ENCODE data around the gene SEMA6B. TPM values are rescaled to one million over a fixed set of nuclear protein-coding genes. Genes with fewer than 3 reads are reported as not detected.
"Not testable (repeated sequence)": the region's sequence is repeated elsewhere in the genome, so short reads cannot be mapped to it uniquely, and the experiment has no call there.

SEMA6B gene
- total and polyA plus RNA-seq, 2 donors = 5.4 to 14.1 TPM

DNA sequence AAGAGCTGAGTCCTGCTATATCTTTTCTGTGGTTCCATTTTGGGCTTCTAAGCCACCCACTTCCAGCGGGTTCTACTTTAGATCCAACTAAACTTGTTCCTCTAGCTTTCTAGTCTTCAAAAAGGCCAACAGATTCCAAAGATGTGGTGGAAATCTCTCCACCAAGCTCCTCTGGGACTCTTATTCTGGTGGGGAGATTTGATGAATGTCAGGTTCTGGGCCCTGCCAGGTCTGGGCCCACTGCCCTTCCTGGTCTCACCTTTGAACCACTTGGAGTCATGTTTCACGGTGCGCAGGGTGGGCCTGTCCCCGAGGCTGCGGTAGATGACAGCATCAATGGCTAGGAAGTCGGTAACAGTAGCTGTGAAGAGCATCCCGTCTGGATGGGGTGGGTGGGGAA, 4.8 kb downstream of the SEMA6B start:
- Histone ChIP-seq H3K4me1 (ENCODE audit: insufficient read depth) (no peaks in the 10 kb centered on the region), H3K36me3 (ENCODE audit: insufficient read depth) (no peaks in the 10 kb centered on the region), H3K4me3 (ENCODE audit: low read depth, low read length) (no peak overlapping the region), H3K27ac (ENCODE audit: low read depth) (no peak overlapping the region)
- WGBS = 71% methylated on average over 7 of the region's 7 CpGs
- DNase-seq (ENCODE audit: extremely low spot score) = no peak

DNA sequence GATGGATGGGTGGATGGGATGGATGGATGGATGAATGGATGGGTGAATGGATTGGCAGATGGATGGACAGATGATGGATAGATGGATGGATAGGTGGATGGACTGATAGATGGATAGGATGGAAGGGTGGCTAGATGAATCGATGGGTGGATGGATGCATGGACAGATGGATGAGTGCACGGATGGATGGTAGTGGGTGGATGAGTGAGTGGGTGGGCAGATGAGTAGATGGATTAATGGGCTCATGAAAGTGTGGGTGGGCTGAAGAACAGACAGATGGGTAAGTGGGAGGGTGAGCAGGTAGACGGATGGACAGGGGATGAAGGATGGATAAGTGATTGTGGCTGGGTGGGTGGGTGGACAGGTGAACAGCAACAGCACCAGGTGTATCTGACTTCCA, 5.7 kb downstream of the SEMA6B start:
- DNase-seq (ENCODE audit: extremely low spot score) = no peak
- Histone ChIP-seq H3K36me3 (ENCODE audit: insufficient read depth) (no peaks in the 10 kb centered on the region), H3K4me1 (ENCODE audit: insufficient read depth) (no peaks in the 10 kb centered on the region), H3K27ac (ENCODE audit: low read depth) (no peak overlapping the region), H3K4me3 (ENCODE audit: low read depth, low read length) (no peak overlapping the region)
- WGBS = 71% methylated on average over 3 of the region's 3 CpGs

DNA sequence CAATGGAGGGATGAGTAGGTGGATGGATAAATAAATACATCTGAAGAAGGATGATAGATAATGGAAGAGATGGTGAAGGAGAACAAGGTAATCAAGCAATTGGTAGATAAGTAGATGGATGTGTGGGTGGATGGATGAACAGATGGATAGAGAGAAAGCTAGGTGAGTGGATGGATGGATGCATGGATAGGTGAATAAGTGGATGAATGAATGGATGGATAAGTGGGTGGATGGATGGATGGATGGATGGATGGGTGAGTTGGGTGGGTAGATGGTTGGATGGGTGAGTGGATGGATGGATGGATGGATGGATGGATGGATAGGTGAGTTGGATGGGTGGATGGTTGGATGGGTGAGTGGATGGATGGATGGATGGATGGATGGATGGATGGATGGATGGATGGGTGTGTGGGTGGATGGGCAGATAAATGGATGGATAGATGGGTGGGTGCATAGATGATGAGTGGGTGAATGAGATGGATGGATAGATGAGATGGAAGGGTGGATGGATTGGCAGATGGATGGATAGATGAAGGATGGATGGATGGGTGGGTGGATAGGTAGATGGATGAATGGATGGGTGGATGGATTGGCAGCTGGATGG, 6.3 kb downstream of the SEMA6B start:
- Histone ChIP-seq H3K36me3 (ENCODE audit: insufficient read depth) (no peaks in the 10 kb centered on the region), H3K27ac (ENCODE audit: low read depth) (no peak overlapping the region), H3K4me1 (ENCODE audit: insufficient read depth) (no peaks in the 10 kb centered on the region), H3K4me3 (ENCODE audit: low read depth, low read length) (no peak overlapping the region)
- no peak for DNase-seq (ENCODE audit: extremely low spot score)

DNA sequence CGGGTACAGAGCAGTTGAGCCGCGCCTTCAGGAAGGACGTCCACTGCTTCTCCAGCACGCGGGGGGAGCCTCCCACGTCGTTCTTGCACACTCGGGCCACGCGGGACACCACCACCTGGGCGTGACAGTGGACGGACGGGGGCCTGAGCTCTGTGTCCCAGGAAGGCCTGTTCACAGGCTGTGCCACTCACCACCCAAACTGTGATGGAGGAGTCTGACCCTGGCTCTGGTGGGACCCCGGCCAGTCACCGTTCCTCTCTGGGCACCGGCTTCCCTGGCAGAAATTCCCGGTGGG, 7.0 kb downstream of the SEMA6B start:
- no peak for DNase-seq (ENCODE audit: extremely low spot score)
- Histone ChIP-seq H3K36me3 (ENCODE audit: insufficient read depth) (no peaks in the 10 kb centered on the region), H3K27ac (ENCODE audit: low read depth) (no peak overlapping the region), H3K4me1 (ENCODE audit: insufficient read depth) (no peaks in the 10 kb centered on the region), H3K4me3 (ENCODE audit: low read depth, low read length) (no peak overlapping the region)
- WGBS = 87% methylated on average over 18 of the region's 18 CpGs

DNA sequence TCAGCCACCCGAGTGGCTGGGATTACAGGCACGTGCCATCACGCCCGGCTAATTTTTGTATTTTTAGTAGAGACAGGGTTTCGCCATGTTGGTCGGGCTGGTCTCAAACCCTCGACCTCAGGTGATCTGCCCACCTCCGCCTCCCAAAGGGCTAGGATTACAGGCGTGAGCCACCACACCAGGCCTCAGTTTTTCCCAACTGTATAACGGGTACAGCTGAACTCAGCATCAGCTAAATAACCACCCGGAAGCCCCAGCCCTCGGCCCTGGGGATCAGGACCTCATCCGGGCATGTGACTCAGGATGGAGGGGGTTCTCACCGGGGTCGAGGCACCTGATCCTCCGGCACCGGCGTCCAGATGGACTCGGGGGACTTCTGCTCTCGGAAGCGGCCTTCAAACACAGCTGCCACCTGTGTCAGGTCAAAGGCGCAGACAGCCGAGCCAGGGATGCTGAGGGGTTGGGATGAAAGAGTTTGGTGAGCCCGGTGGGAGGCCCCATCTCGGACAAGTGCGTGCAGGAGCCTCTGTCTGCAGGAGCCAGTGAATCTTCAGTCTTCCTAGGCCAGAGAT, 8.9 kb downstream of the SEMA6B start:
- no peak overlapping the region for H3K4me3 ChIP-seq (ENCODE audit: low read depth, low read length)
- H3K4me1 ChIP-seq (ENCODE audit: insufficient read depth) = no peaks in the 10 kb centered on the region
- 88% methylated on average over 26 of the region's 26 CpGs for WGBS
- H3K36me3 ChIP-seq (ENCODE audit: insufficient read depth) = no peaks in the 10 kb centered on the region
- H3K27ac ChIP-seq (ENCODE audit: low read depth) = no peak overlapping the region
- DNase-seq (ENCODE audit: extremely low spot score) = no peak

DNA sequence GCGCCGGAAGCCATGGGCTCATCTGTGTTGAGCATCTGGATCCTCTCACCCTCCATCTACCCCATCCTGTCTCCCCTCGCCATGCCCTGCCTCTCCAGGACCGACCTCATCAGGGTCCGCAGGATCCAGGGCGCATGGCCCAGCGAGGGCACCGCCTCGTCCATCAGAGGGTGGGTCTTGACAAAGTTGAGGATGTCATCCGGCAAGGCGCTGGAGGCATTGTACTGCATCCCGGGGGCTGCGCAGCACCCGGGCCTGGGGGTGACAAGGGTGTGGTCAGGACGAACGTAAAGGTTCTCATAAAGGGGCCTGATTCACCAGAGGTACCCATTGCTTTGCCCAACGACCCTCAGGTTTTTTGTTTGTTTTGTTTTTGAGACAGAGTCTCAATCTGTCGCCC, 9.5 kb downstream of the SEMA6B start:
- H3K4me3 ChIP-seq (ENCODE audit: low read depth, low read length) = no peak overlapping the region
- H3K27ac ChIP-seq (ENCODE audit: low read depth) = no peak overlapping the region
- no peak for DNase-seq (ENCODE audit: extremely low spot score)
- H3K36me3 ChIP-seq (ENCODE audit: insufficient read depth) = no peaks in the 10 kb centered on the region
- no peaks in the 10 kb centered on the region for H3K4me1 ChIP-seq (ENCODE audit: insufficient read depth)
- 87% methylated on average over 18 of the region's 18 CpGs for WGBS

DNA sequence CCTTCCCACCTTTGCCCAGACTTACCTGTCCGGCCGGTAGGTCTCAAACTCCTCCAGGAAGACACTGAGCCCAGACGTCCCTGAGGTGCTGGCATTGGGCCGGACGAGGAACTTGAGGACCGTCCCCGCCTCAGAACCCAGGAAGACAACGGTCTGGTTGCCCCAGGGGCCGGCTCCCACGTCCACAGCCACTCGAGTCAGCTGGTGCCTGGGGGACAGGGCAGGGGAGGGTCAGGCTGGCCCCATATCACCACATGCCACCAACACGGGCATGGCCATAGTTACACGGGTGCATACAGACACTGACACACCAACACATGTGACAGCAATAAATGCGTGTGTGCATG, 11.3 kb downstream of the SEMA6B start:
- Histone ChIP-seq H3K4me3 (ENCODE audit: low read depth, low read length) (no peak overlapping the region), H3K4me1 (ENCODE audit: insufficient read depth) (no peaks in the 10 kb centered on the region), H3K36me3 (ENCODE audit: insufficient read depth) (no peaks in the 10 kb centered on the region), H3K27ac (ENCODE audit: low read depth) (no peak overlapping the region)
- 69% methylated on average over 14 of the region's 14 CpGs for WGBS
- DNase-seq (ENCODE audit: extremely low spot score) = no peak

DNA sequence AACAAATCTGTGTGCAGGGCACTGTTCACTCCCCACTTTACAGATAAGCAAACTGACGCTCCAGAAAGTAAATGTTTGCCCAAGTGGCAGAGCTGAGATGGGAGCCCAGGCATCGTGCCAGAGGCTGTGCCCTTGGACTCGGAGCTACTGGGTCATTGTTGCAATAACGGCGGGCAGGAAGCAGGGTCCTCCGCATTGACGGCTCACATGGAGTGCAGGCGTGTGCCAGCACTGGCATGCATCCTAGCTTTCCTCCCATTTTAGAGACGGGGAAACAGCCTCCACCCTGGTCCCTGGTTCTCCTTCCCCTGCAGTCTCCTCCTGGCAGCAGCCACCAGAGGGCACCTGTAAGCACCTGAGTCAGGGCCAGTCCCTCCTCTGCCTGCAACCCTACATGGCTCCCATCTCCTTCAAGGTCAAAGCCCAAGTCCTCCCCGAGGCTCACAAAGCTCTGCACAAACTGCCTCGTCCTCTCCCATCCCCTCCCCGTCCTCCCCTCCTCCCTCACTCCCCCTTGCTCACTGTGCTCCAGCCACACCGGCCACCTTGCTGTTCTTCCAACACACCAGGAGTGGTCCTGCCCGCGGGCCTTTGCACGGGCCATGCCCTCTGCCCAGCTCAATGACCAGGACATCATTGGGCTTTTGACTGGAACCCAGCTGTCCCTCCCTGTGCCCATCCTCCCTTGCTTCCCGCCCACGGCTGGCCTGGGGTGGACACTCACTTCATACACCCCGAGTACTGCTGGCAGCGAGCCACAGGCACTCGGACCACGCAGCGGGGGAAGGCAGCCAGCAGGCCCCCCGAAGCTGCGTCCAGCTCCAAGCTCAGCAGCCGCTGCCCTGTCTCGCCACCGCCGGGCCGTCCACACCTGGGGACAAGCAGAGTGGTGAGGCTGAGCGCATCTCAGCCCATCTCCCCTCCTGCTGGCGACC, 11.9 kb downstream of the SEMA6B start:
- Histone ChIP-seq H3K4me1 (ENCODE audit: insufficient read depth) (no peaks in the 10 kb centered on the region), H3K36me3 (ENCODE audit: insufficient read depth) (no peaks in the 10 kb centered on the region), H3K27ac (ENCODE audit: low read depth) (no peak overlapping the region), H3K4me3 (ENCODE audit: low read depth, low read length) (no peak overlapping the region)
- no peak for DNase-seq (ENCODE audit: extremely low spot score)
- 68% methylated on average over 32 of the region's 32 CpGs for WGBS

DNA sequence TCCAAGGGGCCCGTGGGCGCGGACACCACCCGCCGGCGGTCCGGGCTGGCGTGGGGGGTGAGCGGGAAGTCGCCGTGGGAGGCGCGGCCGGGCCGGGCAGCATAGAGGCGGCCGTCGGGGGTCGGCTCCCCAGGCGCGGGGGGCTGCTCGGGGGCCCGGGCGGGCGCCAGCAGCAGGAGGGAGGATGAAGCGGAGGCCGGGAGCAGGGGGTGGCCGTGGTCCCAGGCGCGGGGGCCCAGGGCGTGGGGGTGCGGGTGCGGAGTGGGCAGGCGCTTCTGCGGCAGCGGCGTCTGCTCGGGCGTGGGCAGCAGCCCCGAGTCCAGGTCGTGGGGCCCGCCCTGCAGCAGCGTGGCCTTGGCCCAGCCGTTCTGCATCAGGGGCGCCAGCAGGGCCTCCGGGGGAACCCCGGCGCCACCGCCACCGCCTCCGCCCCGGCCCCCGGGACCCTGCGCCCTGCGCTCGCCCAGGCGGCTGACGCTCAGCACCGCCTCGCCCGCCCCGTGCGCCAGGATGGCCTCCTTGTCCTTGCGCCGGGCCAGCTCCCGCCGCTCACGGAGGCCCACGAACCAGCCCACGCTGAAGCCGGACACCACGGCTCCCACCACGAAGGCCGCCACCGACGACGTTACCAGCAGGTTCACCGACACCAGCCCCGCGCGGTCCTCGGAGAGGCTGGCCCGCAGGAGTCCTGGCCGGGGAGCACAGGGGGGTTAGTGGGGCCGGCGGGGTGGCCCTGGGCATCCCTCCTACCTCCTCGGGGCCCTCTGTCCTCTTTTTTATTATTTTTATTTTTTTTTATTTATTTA, 15.4 kb downstream of the SEMA6B start:
- no peak for DNase-seq (ENCODE audit: extremely low spot score)
- no peaks in the 10 kb centered on the region for H3K4me1 ChIP-seq (ENCODE audit: insufficient read depth)
- H3K36me3 ChIP-seq (ENCODE audit: insufficient read depth) = no peaks in the 10 kb centered on the region
- no peak overlapping the region for H3K27ac ChIP-seq (ENCODE audit: low read depth)
- WGBS = 93% methylated on average over 87 of the region's 87 CpGs
- no peak overlapping the region for H3K4me3 ChIP-seq (ENCODE audit: low read depth, low read length)

DNA sequence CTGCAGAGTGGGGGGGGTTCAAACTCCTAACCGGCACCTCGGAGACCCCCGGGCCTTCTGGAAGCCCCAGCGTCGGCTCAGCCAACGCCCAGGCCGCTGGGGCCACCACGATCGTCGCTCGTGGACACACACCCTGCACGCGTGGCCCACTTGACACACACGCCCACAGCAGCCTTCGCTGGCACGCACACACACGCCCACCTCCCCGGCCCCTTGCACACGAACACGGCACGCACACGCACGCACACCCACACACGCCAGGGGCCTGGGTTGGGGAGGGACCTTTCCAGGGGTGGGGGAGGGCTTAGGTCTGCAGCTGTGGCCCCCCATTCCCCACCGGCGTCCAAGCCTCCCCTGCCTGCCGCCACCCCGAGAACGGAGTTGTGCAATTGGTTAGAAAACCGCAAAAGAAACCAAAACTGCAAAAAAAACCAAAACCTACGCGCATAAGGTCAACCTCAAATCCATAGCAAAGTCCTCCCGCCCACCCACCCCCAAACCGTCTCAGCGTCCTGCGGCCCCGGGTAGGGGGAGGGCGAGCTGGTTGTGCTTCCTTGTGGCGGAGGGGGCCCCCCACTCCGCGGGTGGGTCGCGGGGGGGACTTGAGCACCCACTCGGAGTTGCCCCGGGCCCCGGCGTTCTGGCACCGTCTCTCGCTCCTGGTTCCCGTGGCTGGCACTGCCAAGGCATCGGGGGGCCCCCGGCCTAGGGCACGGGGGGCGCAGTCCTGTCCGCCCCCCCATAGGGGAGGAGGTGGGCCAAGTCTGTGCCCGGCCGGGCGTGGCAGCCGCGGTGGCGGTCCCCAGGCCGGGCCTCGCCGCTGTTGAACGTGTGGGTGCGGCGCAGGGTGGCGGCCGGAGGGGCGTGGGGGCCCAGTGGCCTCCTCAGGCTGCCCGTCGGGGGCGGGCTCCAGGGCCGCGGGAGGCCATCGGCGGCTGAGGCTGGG, 16.3 kb downstream of the SEMA6B start:
- H3K4me3 ChIP-seq (ENCODE audit: low read depth, low read length) = no peak overlapping the region
- DNase-seq (ENCODE audit: extremely low spot score) = no peak
- WGBS = 84% methylated on average over 77 of the region's 77 CpGs
- H3K36me3 ChIP-seq (ENCODE audit: insufficient read depth) = no peaks in the 10 kb centered on the region
- no peaks in the 10 kb centered on the region for H3K4me1 ChIP-seq (ENCODE audit: insufficient read depth)
- H3K27ac ChIP-seq (ENCODE audit: low read depth) = no peak overlapping the region

DNA sequence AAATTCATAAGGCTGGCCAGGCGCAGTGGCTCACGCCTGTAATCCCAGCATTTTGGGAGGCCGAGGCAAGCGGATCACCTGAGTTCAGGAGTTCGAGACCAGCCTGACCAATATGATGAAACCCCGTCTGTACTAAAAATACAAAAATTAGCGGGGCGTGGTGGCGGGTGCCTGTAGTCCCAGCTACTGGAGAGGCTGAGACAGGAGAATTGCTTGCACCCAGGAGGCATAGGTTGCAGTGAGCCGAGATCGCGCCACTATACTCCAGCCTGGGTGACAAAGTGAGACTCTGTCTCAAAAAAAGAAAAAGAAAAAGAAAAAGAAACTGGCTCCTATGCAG, 17.7 kb downstream of the SEMA6B start:
- H3K27ac ChIP-seq (ENCODE audit: low read depth) = not testable (repeated sequence)

DNA sequence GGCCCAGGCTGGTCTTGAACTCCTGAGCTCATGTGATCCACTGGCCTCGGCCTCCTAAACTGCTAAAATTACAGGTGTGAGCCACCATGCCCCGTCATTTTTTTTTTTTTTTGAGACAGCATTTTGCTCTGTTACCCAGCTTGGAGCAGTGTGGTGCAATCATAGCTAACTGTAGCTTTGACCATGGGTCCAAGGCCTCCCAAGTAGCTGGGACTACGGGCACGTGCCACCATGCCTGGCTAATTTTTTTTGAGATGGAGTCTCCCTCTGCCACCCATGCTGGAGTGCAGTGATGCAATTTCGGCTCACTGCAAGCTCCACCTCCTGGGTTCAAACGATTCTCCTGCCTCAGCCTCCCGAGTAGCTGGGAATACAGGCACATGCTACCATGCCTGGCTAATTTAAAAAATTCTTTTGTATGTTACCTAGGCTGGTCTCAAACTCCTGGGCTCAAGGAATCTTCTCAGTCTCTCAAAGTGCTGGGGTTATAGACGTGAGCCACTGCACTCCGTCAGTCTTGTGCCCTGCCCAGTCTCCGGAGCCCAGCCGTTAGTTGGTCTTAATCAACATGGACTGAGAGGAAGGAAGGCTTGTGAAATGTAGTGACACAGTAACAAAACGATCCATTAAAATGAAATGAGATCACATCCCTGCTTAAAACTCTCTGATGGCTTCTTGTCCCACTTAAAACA, 18.2 kb downstream of the SEMA6B start:
- H3K36me3 ChIP-seq (ENCODE audit: insufficient read depth) = no peaks in the 10 kb centered on the region
- no peaks in the 10 kb centered on the region for H3K4me1 ChIP-seq (ENCODE audit: insufficient read depth)
- H3K27ac ChIP-seq (ENCODE audit: low read depth) = no peak overlapping the region
- DNase-seq (ENCODE audit: extremely low spot score) = no peak
- no peak overlapping the region for H3K4me3 ChIP-seq (ENCODE audit: low read depth, low read length)
- WGBS = 76% methylated on average over 12 of the region's 12 CpGs

More for the DNA sequence above, 17.7 kb downstream of the SEMA6B start:
- 92% methylated on average over 12 of the region's 12 CpGs for WGBS
- not testable (repeated sequence) for H3K36me3 ChIP-seq (ENCODE audit: insufficient read depth); DNase-seq (ENCODE audit: extremely low spot score); H3K4me3 ChIP-seq (ENCODE audit: low read depth, low read length); H3K4me1 ChIP-seq (ENCODE audit: insufficient read depth)

All from urinary bladder (tissue), 4 donors.